ENCODE results near the gene WDR33. TPM values are rescaled to one million over a fixed set of nuclear protein-coding genes. Genes with fewer than 3 reads are reported as not detected.
A peak's percentile ranks its signal among the peaks of the same experiment; 100 is the strongest.

WDR33 gene
- total RNA-seq, 3 donors from 2014 or later = 43.3 to 57.1 (median 43.4) TPM

GRCh38 chr2:127697482-127698180, 113.3 kb downstream of the WDR33 start:
- intact Hi-C loops (cut with DNase I, micrococcal nuclease) = loop anchor here in 1 of 2 donors (10.0 kb wide), 1 partner anchor 53 kb away; the partner anchor contains the start of gene GPR17
- Histone ChIP-seq H3K4me3 (no peak overlapping the region), H3K4me1 (ENCODE audit: low read depth) (peaks cover 13% of the 10 kb centered on the region), H3K9me3 (no peaks in the 10 kb centered on the region), H3K36me3 (ENCODE audit: low read depth) (no peaks in the 10 kb centered on the region)
- no peak for TF ChIP-seq CTCF (IDR thresholded peaks at IDR 0.05)
- DNase-seq (no peak), ATAC-seq (no peak)

GRCh38 chr2:127695491-127696472, 115.2 kb downstream of the WDR33 start:
- Histone ChIP-seq H3K36me3 (ENCODE audit: low read depth) (no peaks in the 10 kb centered on the region), H3K4me1 (ENCODE audit: low read depth) (peaks cover 5% of the 10 kb centered on the region), H3K9me3 (peaks cover 3% of the 10 kb centered on the region), H3K4me3 (no peak overlapping the region)
- DNase-seq (peak in 2 of 3 donors; percentile 70 to 74), ATAC-seq (peak; percentile 74)
- intact Hi-C loops (cut with DNase I, micrococcal nuclease) = loop anchor here in 1 of 2 donors (10.0 kb wide), 1 partner anchor 51 kb away; the partner anchor contains the start of gene GPR17
- no peak for TF ChIP-seq CTCF (IDR thresholded peaks at IDR 0.05)

GRCh38 chr2:127694986-127695385, 116.0 kb downstream of the WDR33 start:
- Histone ChIP-seq H3K4me1 (ENCODE audit: low read depth) (no peaks in the 10 kb centered on the region), H3K36me3 (ENCODE audit: low read depth) (no peaks in the 10 kb centered on the region), H3K9me3 (peaks cover 10% of the 10 kb centered on the region), H3K4me3 (no peak overlapping the region)
- TF ChIP-seq CTCF (IDR thresholded peaks at IDR 0.05) = no peak
- no peak for ATAC-seq
- DNase-seq = no peak
- intact Hi-C loops (cut with DNase I, micrococcal nuclease) = loop anchor here in 1 of 2 donors (10.0 kb wide), 1 partner anchor 50 kb away; the partner anchor contains the start of gene GPR17

- Histone ChIP-seq H3K4me1 (ENCODE audit: low read depth) (no peaks in the 10 kb centered on the region), H3K36me3 (ENCODE audit: low read depth) (no peaks in the 10 kb centered on the region), H3K9me3 (peaks cover 10% of the 10 kb centered on the region), H3K4me3 (no peak overlapping the region)
- ATAC-seq (no peak), DNase-seq (no peak)
- intact Hi-C loops (cut with DNase I, micrococcal nuclease) = loop anchor here in 1 of 2 donors (10.0 kb wide), 1 partner anchor 46 kb away; the partner anchor contains the start of gene GPR17
- no peak for TF ChIP-seq CTCF (IDR thresholded peaks at IDR 0.05)
Observed at GRCh38 chr2:127690696-127691095, 120.3 kb downstream of the WDR33 start.

- intact Hi-C loops (cut with DNase I, micrococcal nuclease) = no loop called here
- H3K4me3 ChIP-seq = no peak overlapping the region
- peaks cover 10% of the 10 kb centered on the region for H3K9me3 ChIP-seq
- no peaks in the 10 kb centered on the region for H3K36me3 ChIP-seq (ENCODE audit: low read depth)
- no peak for TF ChIP-seq CTCF (IDR thresholded peaks at IDR 0.05)
- H3K4me1 ChIP-seq (ENCODE audit: low read depth) = no peaks in the 10 kb centered on the region
- no peak for ATAC-seq
- no peak for DNase-seq
Observed at GRCh38 chr2:127688405-127688804, 122.6 kb downstream of the WDR33 start.
